ENCODE data around the gene FRMD3.
"Not testable (repeated sequence)": the region's sequence is repeated elsewhere in the genome, so short reads cannot be mapped to it uniquely, and the experiment has no call there.

The FRMD3 gene

DNA sequence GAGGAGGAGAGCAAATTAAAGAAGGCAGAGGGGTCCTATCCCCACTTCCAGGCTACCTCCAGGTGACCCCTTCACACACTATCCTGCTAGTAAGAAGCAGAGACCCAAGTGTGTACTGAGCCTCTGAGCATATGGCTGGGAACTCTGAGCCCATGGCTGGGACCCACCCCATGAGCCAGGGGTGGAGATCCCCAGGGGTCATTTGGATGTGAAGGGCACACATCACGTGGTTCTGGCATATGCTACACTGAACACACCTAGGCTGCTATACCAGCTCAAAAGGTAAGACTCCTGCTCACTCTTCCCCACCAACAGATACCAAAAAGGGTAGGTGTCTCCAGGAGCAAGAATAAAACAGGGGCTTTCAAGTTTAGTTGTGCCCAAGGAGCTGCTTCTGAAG lies 149.9 kb downstream of the FRMD3 start:
- no peak for DNase-seq (ENCODE audit: low read depth)

DNA sequence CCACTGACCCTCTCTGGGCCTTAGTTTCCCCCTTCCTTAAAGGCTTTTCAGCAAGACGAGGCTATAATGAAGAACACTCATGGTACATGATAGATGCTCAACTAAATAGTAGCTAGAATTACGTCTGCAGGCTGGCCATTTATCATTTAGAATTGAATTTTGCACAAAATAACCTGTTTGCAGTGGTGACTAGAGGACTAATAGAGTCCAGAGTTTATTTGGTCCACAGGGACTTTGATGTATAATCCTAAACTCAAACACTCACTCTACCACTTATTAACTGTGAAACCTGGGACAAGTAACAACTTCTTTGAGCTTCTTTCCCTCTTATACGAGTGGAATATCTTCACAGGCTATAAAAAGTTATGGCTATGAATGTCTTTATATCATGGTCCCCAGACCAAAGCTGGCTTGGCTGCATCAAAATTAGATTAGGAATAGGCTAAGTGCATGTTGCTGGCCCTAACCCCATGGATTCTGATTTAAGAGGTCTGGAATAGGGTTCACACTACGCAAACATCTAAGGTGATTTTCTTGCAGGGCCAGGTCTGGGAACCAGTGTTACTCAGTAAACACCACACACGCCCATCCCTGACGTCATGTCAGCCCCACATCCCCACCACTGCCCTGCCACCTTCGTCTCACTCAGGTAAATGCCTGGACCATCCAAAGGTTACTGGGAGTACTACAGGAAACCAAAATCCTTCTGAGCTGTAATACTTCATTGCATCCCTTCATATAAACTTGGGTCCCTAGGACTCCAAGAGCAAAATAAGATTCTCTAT lies 150.6 kb downstream of the FRMD3 start:
- DNase-seq (ENCODE audit: low read depth) = no peak

DNA sequence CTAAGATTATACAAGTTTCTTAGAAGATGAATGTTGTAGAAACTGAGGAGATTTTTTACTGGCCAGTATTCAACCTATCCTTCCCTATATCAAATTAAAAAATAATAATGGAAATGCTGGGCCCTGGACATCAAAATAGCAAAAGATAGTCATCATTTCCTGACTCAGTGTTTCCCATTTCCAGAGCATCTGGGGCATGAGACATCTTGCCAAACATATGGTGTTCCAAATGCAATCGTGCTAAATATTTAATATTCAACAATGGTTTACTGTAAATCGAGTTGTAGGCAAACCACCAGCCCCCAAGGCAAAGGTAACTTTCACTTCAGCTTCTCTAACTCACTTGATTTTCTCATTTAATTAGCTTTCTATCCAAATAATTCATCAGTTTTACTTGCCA lies 152.9 kb downstream of the FRMD3 start:
- DNase-seq (ENCODE audit: low read depth) = peak; percentile 1

DNA sequence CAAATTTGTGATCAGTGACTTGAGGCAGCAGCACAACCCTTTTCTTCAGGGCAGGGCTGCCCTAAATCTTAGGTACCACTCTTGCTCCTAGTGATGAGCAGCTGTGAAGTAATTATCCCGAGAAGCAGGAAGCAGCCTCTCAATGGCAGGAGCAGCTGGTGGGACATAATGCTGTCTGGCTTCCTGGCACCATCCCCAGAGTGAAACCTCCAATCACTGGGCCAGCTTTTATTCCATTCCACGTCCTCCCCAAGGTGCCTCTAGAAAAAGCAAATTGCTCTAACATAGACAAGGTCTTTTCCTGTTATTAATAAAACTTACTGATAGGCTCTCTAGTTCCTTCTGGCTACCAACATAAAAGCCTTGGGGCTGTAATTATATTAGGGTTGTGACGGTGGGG lies 154.0 kb downstream of the FRMD3 start:
- DNase-seq (ENCODE audit: low read depth) = no peak

DNA sequence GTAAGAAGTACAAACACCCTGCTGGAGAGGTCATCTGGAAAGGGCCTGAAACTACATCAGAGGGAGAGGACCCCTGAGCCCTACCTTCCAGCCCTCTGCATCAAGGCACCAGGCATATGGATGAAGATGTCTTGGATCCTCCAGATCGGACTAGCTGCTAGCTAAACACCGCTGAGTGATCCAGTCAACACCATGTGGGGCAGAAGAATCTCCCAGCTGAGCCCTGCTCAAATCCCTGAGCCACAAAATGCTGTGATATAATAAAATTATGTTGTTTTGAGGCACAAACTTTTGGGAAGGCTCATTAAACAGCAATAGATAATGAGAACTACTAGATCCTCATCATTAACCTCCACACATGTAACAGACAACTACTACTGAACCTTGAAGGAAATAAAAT lies 155.2 kb downstream of the FRMD3 start:
- no peak for DNase-seq (ENCODE audit: low read depth)

DNA sequence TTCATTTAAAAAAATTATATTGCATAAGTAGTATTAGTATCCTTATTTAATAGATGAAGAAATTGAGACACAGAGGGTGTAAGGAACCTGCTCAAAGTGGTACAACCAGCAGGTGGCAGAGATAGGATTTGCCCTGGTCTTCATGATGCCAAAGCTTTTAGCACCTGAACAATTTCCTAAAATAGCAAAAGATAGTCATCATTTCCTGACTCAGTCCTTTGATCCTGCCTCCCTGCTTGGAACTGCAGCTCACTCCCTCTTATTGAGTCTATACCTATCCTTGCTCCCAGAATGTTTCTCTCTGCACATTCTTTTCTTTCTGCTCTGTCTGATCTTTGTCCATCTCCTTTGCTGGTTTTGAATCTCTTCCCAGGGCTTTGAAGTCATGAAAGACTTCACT lies 155.8 kb downstream of the FRMD3 start:
- DNase-seq (ENCODE audit: low read depth) = no peak

DNA sequence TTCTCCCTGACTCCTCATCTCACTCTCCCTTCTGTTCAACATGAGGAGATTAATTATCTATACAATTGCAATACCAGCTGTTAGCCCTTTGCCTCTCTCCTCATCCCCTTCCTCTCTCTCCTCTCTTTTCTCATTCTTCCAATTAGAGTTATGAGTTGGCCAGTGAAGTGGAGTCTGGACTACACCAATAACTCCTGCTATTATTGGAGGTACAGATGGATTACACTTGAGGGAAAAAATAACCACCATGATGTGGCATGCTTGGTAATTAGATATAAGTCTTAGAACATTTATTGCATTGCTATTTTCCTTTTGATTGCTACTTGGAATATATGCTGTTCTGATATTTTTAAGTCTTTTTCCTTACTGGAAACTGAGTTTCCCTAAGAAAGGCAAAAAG lies 159.2 kb downstream of the FRMD3 start:
- DNase-seq (ENCODE audit: low read depth) = no peak

DNA sequence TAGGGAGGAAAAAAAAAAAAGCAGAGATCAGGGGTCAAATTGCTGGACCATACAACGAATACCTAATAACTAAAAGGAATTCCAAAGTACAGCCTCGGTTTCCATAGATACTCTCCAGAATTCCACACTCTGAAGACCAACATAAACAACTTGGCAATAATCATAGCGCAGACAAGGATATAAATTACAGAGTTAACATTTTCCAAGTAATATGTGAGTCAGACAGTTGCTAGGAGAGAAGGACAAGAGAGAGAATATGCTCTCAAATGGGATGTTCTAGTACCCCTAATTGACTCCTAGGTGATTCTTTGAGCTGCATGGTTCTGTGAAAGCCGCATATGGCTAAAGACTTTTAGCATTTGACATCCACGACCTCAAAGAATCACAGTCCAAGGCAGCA lies 165.2 kb downstream of the FRMD3 start:
- DNase-seq (ENCODE audit: low read depth) = no peak

DNA sequence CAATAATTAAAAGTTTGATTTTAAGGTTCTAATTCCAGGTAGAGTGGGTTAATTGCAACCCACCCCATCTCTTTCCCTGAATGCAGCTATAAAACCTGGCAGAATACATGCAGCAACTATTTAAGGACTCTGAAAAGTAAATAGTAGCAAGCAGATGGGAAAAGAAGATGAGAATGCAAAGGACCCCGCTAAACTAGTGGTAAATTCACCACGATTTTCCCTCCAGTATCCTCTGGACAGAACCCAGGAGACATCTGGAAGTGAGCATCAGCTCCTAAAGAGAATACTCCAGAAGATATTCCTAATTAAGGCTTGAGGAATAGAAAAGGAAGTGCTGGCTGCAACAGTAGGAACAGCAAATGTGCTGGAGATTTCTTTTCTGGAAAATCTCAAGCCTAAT lies 170.9 kb downstream of the FRMD3 start:
- DNase-seq (ENCODE audit: low read depth) = no peak

DNA sequence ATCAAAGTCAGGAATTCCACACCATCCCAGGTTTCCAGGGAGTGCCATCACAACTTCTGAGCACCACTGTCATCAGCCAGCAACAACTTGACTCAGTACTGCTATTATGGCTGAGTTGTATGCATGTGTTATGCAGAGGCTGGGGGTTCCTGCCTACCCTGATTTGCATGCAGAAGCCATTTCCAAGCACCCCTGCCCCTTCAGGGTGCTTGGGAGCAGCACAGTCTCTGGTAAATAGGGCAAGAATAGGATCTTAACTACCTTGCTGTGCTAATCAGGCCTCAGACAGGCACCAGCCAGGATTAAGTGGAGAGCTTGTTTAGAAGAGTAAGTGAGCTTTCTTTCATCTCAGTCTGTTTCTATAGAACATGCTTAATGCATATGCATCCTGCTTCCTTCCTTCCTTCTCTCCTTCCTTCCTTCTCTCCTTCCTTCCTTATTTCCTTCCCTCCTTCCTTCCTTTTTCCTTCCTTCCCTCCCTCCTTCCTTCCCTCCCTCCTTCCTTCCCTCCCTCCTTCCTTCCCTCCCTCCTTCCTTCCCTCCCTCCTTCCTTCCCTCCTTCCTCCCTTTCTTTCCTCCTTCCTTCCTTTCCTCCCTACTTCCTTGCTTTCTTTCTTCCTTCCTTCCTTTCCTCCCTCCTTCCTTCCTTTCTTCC lies 175.7 kb downstream of the FRMD3 start:
- DNase-seq (ENCODE audit: low read depth) = no peak

DNA sequence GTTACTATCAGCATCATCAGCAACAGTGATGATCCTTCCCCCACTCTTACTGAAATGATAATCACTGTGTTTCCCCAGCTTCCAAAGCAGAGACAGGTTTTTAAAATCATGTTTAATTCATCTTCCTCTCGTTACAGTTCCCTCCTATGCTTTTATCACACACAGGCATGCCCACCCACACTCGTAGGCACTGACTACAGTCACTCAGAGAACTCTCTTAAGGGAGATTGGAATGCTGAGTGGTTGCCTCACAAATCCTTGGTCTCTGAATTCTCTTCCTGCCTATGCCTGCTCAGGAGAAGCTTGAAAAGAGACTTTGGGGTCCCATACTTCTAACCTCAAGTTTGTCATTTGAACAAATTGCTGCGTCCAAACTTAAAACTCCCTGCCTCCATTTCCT lies 179.2 kb downstream of the FRMD3 start:
- no peak for DNase-seq (ENCODE audit: low read depth)

DNA sequence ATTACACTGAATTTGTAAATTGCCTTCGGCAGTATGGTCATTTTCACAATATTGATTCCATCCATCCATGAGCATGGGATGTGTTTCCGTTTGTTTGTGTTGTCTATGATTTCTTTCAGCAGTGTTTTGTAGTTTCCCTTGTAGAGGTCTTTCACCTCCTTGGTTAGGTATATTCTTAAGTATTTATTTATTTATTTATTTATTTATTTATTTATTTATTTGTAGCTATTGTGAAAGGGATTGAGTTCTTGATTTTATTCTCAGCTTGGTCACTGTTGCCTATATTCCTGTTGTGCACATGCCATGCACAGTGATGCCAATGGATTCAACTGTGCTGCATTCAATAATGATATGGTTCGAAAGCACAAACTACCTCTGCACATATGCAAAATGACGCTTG lies 179.7 kb downstream of the FRMD3 start:
- not testable (repeated sequence) for DNase-seq (ENCODE audit: low read depth)

DNA sequence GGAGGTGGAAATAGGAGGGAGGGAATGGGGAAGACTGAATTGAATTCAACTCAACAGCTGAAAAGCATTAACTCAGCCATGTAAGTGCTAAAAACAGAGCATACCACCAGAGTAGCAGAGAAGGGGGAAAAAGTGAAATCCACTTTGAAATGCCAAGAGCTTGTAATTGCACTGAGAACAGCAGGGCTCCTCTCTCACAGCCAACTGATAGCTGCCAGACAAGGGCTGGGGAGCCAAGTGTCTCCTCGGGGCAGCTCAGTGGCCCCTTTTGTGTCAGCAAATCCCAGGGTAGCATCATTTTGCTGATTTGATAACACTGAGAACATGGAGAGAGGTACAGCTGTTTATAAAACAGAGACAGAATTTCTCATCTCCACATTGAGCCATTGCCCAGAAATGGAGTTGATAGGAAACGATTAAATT lies 182.5 kb downstream of the FRMD3 start:
- DNase-seq (ENCODE audit: low read depth) = no peak

DNA sequence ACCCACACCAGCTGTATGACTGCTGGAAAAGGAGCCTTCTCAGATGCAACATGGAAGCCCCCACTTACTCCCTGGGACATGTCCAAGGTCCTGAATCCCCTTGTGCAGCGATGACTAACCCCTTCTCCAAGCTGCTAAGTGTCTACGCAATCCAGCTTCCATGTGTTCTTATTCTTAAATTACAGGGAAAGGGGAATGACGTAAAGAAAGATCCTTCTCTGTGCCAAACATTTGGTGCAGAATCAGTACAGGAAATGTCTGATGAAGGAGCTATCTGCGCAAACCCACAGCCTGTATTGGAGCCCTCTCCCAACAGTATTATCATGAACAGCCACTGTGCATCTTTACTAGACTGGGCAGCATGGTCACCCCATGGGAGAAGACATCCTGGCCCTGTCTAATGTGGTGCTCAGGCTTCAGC lies 183.2 kb downstream of the FRMD3 start:
- peak; percentile 21 for DNase-seq (ENCODE audit: low read depth)

DNA sequence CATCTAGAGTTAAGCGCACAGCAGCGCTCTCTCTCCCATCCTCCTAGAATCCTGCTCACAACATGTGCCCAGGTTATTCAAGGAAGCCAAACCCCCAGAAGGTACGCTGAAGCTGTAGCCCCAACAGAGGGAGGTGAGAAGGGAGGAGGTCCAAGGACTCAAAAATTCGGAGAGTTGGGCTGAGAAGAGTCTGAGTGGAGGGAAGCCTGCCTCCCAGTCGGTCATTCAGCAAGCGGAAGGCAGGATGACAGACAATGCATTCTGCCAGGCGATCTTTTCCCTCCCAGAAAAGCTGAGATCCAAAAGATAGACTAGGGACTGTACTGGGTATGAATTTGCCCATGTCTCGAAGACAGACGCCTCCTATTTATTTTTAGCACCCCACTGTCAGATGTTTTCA lies 189.2 kb downstream of the FRMD3 start:
- no peak for DNase-seq (ENCODE audit: low read depth)

DNA sequence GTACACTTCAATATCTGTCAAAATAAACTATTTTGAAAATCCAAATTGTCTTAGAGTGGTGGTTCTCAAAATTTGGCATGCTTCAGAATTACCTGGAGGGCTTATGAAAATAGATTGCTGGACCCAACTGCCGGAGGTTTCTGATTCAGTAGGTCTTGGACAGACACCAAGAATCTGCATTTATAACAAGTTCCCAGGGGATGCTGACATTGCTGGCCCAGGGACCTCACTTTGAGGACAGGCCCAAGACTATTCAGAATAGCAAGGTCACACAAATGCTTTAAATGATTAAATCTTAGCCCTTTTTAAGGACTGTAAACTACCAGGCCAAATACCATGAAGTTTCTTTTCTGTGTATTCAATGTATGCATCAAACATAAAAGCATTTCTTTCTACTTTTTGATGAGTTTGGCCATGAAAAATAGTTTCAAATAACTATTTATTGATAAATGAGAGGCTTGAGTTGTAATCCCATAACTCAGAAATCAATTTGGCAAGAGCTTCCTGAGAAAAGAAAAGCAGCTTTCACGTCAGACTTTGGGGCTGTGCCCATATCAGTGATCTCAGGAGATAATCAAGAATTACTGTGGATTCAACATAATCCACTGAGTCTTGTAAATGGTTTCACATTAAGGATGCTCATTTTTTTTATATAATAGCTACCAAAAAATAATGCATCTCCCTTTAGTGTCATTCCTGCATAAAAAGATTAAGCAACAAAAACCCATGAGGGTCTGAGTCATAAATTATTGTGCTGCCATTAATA lies 191.4 kb downstream of the FRMD3 start:
- DNase-seq (ENCODE audit: low read depth) = no peak

DNA sequence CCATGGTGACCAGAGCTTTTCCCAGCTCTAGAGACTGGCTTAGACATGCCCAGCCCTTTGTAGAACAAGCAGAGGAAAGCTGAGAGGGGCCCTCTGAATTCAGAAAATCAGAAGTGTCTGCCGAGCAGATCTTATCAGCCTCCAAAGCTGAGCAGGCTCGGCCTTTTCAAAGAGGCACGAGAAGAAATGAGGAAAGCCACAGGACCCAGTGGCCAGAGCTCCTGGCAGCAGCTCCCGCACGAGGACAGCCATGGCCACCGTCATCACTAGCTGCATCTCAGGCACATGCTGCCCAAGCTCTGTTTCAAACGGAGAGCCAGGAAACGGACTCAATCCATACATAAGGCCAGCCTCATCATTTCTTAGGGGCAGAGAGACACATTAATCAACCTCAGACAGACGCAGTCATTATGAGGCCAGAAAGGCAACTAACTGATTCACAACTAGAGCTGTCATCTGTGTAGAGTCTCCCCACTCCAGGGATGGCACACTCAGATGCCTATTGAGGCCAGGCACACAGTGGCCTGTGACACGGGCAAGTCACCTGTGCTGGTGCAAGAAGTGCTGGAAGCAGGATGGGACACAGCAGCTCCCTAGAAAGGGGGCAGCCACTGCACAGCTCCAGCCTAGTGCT lies 194.7 kb downstream of the FRMD3 start:
- no peak for DNase-seq (ENCODE audit: low read depth)

DNA sequence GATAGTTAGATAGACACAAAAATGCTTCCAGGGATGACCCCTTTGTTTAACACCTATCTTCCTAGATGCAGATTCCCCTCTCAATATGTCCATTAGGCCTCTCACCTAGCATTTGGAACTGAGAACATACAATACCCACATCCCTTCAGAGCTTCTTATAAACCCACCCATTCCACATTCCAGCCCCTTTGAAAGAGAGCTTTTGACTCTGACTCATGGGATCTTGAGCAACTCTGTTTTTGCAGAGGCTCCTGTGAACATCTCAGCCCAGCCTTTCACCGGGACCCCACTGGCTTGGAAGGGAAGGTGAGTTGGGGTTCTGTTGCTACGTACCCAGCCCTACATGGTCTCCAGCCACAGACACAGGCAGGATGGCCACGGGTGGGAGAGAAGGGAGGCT lies 195.5 kb downstream of the FRMD3 start:
- peak; percentile 7 for DNase-seq (ENCODE audit: low read depth)

DNA sequence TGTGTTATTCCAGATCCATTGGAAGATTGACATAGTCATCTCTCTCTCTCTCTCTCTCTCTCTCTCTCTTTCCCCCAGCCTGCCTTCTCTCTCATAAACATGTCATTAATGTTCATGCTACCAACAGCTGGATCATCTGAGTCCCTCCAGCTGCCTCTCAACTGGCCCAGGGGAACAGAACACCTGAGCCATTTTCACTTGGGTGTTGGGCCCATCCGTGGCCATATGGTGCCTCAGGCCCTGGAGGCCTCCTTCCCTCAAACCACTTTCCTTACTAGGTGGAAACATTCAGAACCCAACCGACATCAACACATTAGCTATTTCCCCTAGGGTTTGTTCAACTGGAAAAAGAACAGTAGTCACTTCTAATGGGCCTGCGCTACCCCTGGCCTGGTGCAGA lies 196.2 kb downstream of the FRMD3 start:
- DNase-seq (ENCODE audit: low read depth) = no peak

DNA sequence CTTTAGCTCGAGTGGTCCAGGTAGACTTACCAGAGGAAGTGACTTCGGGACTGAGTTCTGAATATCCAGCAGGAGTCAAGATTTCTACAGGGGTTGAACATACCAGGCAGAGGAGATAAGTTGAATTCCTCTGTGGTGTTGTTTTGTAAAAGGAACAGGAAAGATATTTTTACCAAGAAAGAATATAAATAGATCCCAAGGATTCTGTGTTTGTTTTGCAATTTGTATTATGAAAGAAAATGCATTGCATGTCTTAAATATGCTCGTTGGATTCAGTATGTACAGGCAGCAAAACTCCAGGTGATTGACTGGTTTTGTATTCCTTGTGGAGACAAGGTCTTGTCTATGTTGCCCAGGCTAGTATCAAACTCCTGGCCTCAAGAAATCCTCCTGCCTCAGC lies 197.8 kb downstream of the FRMD3 start:
- no peak for DNase-seq (ENCODE audit: low read depth)

DNA sequence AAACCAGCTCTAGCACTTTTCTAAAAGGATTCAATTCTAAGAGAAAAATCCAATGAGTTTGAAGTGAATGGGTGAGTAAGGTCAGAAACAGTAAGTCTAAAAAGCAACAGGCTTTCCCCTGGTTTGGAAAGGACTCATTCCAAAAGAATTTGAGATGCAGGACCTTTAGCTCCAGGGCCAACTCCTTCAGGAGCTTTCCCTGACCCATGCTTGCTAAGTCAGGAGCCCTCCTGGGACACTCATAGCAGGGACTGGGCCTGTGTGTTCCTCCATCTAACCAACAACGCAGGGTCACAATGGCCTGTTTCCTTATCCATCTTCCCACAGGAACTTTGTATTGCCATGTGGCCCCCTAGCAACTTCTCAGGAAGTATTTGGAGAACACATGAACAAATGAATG lies 198.8 kb downstream of the FRMD3 start:
- no peak for DNase-seq (ENCODE audit: low read depth)

DNA sequence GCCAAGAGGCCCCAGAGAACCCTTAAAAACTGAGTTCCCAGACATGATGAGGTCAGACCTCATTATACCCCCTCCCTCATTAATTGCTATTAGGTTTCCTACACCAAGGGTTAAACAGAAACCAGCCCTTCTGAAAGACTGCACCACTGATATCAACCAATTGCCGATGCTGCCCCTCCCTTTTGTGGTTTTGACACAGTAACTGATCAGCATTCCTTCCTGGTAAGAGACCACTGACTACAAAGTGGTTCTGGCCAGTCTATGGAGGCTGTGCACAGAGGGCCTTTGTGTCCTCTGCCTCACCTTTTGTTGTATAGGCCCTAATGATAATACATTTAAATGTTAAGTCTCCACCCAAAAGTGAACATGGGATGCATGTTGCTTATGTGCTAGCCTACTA lies 201.5 kb downstream of the FRMD3 start:
- DNase-seq (ENCODE audit: low read depth) = peak; percentile 2

DNA sequence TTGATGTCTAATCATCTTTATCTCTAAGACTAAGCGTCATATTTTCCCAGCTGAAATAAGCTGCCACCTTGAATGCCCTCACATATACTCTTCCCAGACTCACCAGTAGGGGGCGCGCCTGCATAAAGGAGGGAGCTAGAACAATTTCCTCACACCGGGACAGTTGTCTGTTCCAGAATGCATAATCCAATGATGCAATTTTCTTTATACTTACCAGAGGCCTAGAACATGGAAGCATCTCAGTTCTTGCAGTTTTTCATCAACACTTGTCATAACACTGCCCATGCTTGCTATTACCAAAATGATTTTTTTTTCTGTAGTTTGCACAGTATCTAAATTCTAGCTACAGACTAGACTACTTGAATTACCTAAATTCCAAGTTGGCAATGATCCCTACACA lies 203.9 kb downstream of the FRMD3 start:
- peak; percentile 76 for DNase-seq (ENCODE audit: low read depth)
